ENCODE results near the gene TMEM30A. TPM values are rescaled to one million over a fixed set of nuclear protein-coding genes. Genes with fewer than 3 reads are reported as not detected.

The TMEM30A gene
- total RNA-seq, 3 donors from 2014 or later = 79.6 to 84.2 (median 79.7) TPM

GRCh38 chr6:75224303-75224926 lies 60.2 kb downstream of the TMEM30A start:
- Histone ChIP-seq H3K4me3 (no peak overlapping the region), H3K36me3 (no peaks in the 10 kb centered on the region), H3K27ac (no peak overlapping the region), H3K9me3 (no peaks in the 10 kb centered on the region), H3K27me3 (no peaks in the 10 kb centered on the region), H3K4me1 (no peaks in the 10 kb centered on the region)
- DNase-seq (ENCODE audit: low spot score in 2 of 2) = no peak
- intact Hi-C loops (cut with DNase I; ENCODE audit: low total_unique reads) = no loop called here
- TF ChIP-seq POLR2A (IDR thresholded peaks at IDR 0.05) (no peak), CTCF (IDR thresholded peaks at IDR 0.05) (no peak), POLR2AphosphoS5 (IDR thresholded peaks at IDR 0.05) (no peak)

GRCh38 chr6:75223428-75223827 lies 61.2 kb downstream of the TMEM30A start:
- no peaks in the 10 kb centered on the region for H3K36me3 ChIP-seq
- no peaks in the 10 kb centered on the region for H3K4me1 ChIP-seq
- H3K9me3 ChIP-seq = no peaks in the 10 kb centered on the region
- H3K27ac ChIP-seq = no peak overlapping the region
- intact Hi-C loops (cut with DNase I; ENCODE audit: low total_unique reads) = no loop called here
- H3K4me3 ChIP-seq = no peak overlapping the region
- no peak for TF ChIP-seq CTCF (IDR thresholded peaks at IDR 0.05)
- no peak for TF ChIP-seq POLR2AphosphoS5 (IDR thresholded peaks at IDR 0.05)
- no peak for TF ChIP-seq POLR2A (IDR thresholded peaks at IDR 0.05)
- DNase-seq (ENCODE audit: low spot score in 2 of 2) = no peak
- no peaks in the 10 kb centered on the region for H3K27me3 ChIP-seq

GRCh38 chr6:75222261-75222660 lies 62.3 kb downstream of the TMEM30A start:
- H3K4me3 ChIP-seq = no peak overlapping the region
- H3K27ac ChIP-seq = no peak overlapping the region
- H3K36me3 ChIP-seq = no peaks in the 10 kb centered on the region
- no peaks in the 10 kb centered on the region for H3K27me3 ChIP-seq
- DNase-seq (ENCODE audit: low spot score in 2 of 2) = no peak
- TF ChIP-seq POLR2AphosphoS5 (IDR thresholded peaks at IDR 0.05) (no peak), CTCF (IDR thresholded peaks at IDR 0.05) (no peak), POLR2A (IDR thresholded peaks at IDR 0.05) (no peak)
- intact Hi-C loops (cut with DNase I; ENCODE audit: low total_unique reads) = no loop called here
- no peaks in the 10 kb centered on the region for H3K4me1 ChIP-seq
- no peaks in the 10 kb centered on the region for H3K9me3 ChIP-seq

- TF ChIP-seq POLR2AphosphoS5 (IDR thresholded peaks at IDR 0.05) = no peak
- TF ChIP-seq CTCF (IDR thresholded peaks at IDR 0.05) = no peak
- TF ChIP-seq POLR2A (IDR thresholded peaks at IDR 0.05) = no peak
- intact Hi-C loops (cut with DNase I; ENCODE audit: low total_unique reads) = no loop called here
- no peak overlapping the region for H3K4me3 ChIP-seq
- DNase-seq (ENCODE audit: low spot score in 2 of 2) = no peak
- H3K36me3 ChIP-seq = no peaks in the 10 kb centered on the region
- H3K9me3 ChIP-seq = no peaks in the 10 kb centered on the region
- no peak overlapping the region for H3K27ac ChIP-seq
- H3K27me3 ChIP-seq = no peaks in the 10 kb centered on the region
- no peaks in the 10 kb centered on the region for H3K4me1 ChIP-seq
Measured at GRCh38 chr6:75221116-75221515, 63.5 kb downstream of the TMEM30A start.

GRCh38 chr6:75220357-75220756 lies 64.2 kb downstream of the TMEM30A start:
- no peak for DNase-seq (ENCODE audit: low spot score in 2 of 2)
- Histone ChIP-seq H3K36me3 (no peaks in the 10 kb centered on the region), H3K4me1 (no peaks in the 10 kb centered on the region), H3K27me3 (no peaks in the 10 kb centered on the region), H3K4me3 (no peak overlapping the region), H3K27ac (no peak overlapping the region), H3K9me3 (no peaks in the 10 kb centered on the region)
- no peak for TF ChIP-seq POLR2A (IDR thresholded peaks at IDR 0.05)
- no peak for TF ChIP-seq POLR2AphosphoS5 (IDR thresholded peaks at IDR 0.05)
- no peak for TF ChIP-seq CTCF (IDR thresholded peaks at IDR 0.05)
- intact Hi-C loops (cut with DNase I; ENCODE audit: low total_unique reads) = no loop called here
